KMS-11 (cell line): ENCODE data around the gene MACROD2.

ENCODE experiments used
- H2AFZ ChIP-seq: fragments of 200-600 bp; sonication (generic); 2 replicates; pipeline ENCODE4 v1.6.1; 2016; ENCODE audit warnings: antibody characterized with exemption, mixed run types, low read depth
- H3K27ac ChIP-seq: fragments of 200-600 bp; sonication (generic); 2 replicates; pipeline ENCODE4 v1.6.1; 2016; ENCODE audit warnings: mild to moderate bottlenecking, mixed run types
- H3K27me3 ChIP-seq: fragments of 200-600 bp; sonication (generic); 2 replicates; pipeline ENCODE4 v1.6.1; 2017; ENCODE audit warnings: mild to moderate bottlenecking, low read depth, mixed run types, moderate library complexity; ENCODE audit not compliant: insufficient read depth
- H3K36me3 ChIP-seq: fragments of 200-600 bp; sonication (generic); 2 replicates; pipeline ENCODE4 v1.6.1; 2017; ENCODE audit warnings: mild to moderate bottlenecking, mixed run types; ENCODE audit not compliant: insufficient read depth
- H3K4me1 ChIP-seq: fragments of 200-600 bp; sonication (generic); 2 replicates; pipeline ENCODE4 v1.6.1; 2016; ENCODE audit warnings: mild to moderate bottlenecking, low read depth, mixed run types; ENCODE audit not compliant: poor library complexity, severe bottlenecking
- H3K4me2 ChIP-seq: fragments of 200-600 bp; sonication (generic); 2 replicates; pipeline ENCODE4 v1.7.0; 2016; ENCODE audit warnings: mild to moderate bottlenecking, mixed run types
- H3K4me3 ChIP-seq: fragments of 200-600 bp; sonication (generic); IDR thresholded peaks from 2 replicates; pipeline ENCODE4 v1.6.1; 2017; ENCODE audit warnings: low read depth, low read length, mixed read lengths; ENCODE audit not compliant: insufficient read depth
- H3K79me2 ChIP-seq: fragments of 200-600 bp; sonication (generic); 2 replicates; pipeline ENCODE4 v1.6.1; 2016; ENCODE audit warnings: low read depth, mixed run types; ENCODE audit not compliant: insufficient read depth
- H3K9ac ChIP-seq: fragments of 200-600 bp; sonication (generic); 2 replicates; pipeline ENCODE4 v1.6.1; 2016; ENCODE audit warnings: mild to moderate bottlenecking, mixed run types
- H4K20me1 ChIP-seq: fragments of 200-600 bp; sonication (generic); 2 replicates; pipeline ENCODE4 v1.6.1; 2016; ENCODE audit warnings: mild to moderate bottlenecking, mixed run types; ENCODE audit not compliant: insufficient read depth
- CTCF ChIP-seq: fragments of 200-600 bp; sonication (generic); conservative IDR thresholded peaks from 2 replicates; pipeline ENCODE4 v1.6.1; 2017; ENCODE audit warnings: low read depth, mild to moderate bottlenecking, antibody characterized with exemption, low read length, moderate library complexity, mixed read lengths

The MACROD2 gene

GRCh38 chr20:14334306-14334930 lies 339.1 kb downstream of the MACROD2 start:
- Histone ChIP-seq H3K4me2 (no peak overlapping the region), H3K4me3 (no peak overlapping the region), H4K20me1 (no peaks in the 10 kb centered on the region), H3K27me3 (no peaks in the 10 kb centered on the region), H2AFZ (no peak overlapping the region), H3K9ac (no peak overlapping the region), H3K27ac (no peak overlapping the region), H3K4me1 (no peaks in the 10 kb centered on the region), H3K36me3 (no peaks in the 10 kb centered on the region), H3K79me2 (no peaks in the 10 kb centered on the region)
- 0 out of 2 replicates have a peak, but pooled peaks have one; percentile 13 for TF ChIP-seq CTCF

GRCh38 chr20:14335052-14335451 lies 339.7 kb downstream of the MACROD2 start:
- H3K4me3 ChIP-seq: no peak overlapping the region
- no peak for TF ChIP-seq CTCF
- H3K9ac ChIP-seq: no peak overlapping the region
- no peaks in the 10 kb centered on the region for H3K27me3 ChIP-seq
- H3K79me2 ChIP-seq: no peaks in the 10 kb centered on the region
- no peaks in the 10 kb centered on the region for H3K36me3 ChIP-seq
- no peaks in the 10 kb centered on the region for H4K20me1 ChIP-seq
- H2AFZ ChIP-seq: no peak overlapping the region
- no peaks in the 10 kb centered on the region for H3K4me1 ChIP-seq
- H3K4me2 ChIP-seq: no peak overlapping the region
- H3K27ac ChIP-seq: no peak overlapping the region

GRCh38 chr20:14336686-14337085 lies 341.4 kb downstream of the MACROD2 start:
- Histone ChIP-seq H3K27me3 (no peaks in the 10 kb centered on the region), H3K4me2 (no peak overlapping the region), H3K4me1 (no peaks in the 10 kb centered on the region), H3K36me3 (no peaks in the 10 kb centered on the region), H3K9ac (no peak overlapping the region), H4K20me1 (no peaks in the 10 kb centered on the region), H2AFZ (no peak overlapping the region), H3K27ac (no peak overlapping the region), H3K79me2 (no peaks in the 10 kb centered on the region), H3K4me3 (no peak overlapping the region)
- TF ChIP-seq CTCF: no peak

- Histone ChIP-seq H3K4me2 (0 out of 2 replicates have a peak within 1 kb of the TSS, but pooled peaks have one; percentile 27), H3K27me3 (no peaks in the 10 kb centered on the region), H3K27ac (no peak within 1 kb of the TSS), H4K20me1 (no peaks in the 10 kb centered on the region), H2AFZ (peak within 1 kb of the TSS; percentile 57; the same call in 1 of the 2 replicates), H3K36me3 (no peaks in the 10 kb centered on the region), H3K79me2 (no peaks in the 10 kb centered on the region), H3K4me3 (no peak within 1 kb of the TSS), H3K4me1 (no peaks in the 10 kb centered on the region), H3K9ac (no peak within 1 kb of the TSS; the same call in 1 of the 2 replicates)
- TF ChIP-seq CTCF: peak; percentile 71
These were observed 342.3 kb downstream of the MACROD2 start, which contains the start of gene FLRT3 for GRCh38 chr20:14337400-14338171. Gene FLRT3 (minus strand): TSS chr20:14337612. CDS start chr20:14327506, 10,106 bp downstream.
